LNCaP clone FGC (cell line): Measurements from ENCODE around the gene FRK.
"Not testable (repeated sequence)": the region's sequence is repeated elsewhere in the genome, so short reads cannot be mapped to it uniquely, and the experiment has no call there.

Source experiments
- DNase-seq: peaks from one replicate; pipeline ENCODE4 v3.0.0-alpha.2; 2011; ENCODE audit warnings: low read depth
- H3K4me3 ChIP-seq: 2 replicates; pipeline ENCODE4 v1.5.1; 2011; ENCODE audit warnings: mild to moderate bottlenecking, low read depth, low read length, control low read depth
- TF ChIP-seq, protein P1 (sequence below): IDR thresholded peaks from 2 replicates; pipeline ENCODE4 v1.5.1; 2012; ENCODE audit warnings: mild to moderate bottlenecking; ENCODE audit not compliant: control insufficient read depth, insufficient read depth; ENCODE audit errors: extremely low read depth

Gene FRK

DNA sequence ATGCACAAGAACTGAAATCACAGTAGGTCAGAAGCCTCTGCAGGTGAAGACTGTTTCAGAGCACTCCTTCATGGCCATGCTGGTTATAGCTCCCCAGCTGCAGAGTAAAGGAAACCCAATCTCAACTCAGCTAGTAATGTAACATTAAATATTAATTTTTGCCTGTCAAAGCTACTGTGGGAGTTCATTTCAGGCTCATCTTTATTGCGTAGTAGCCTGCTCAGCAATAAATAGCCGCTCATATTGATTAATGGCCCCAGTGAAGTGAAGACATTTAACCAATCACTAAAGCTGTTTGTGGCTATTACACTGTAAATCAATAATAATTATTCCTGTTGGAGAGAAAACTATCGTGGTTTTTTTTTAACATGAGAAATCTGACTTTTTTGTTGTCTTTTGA lies 101.7 kb downstream of the FRK start:
- no peak overlapping the region for H3K4me3 ChIP-seq
- no peak for DNase-seq
- TF ChIP-seq, protein P1, sequence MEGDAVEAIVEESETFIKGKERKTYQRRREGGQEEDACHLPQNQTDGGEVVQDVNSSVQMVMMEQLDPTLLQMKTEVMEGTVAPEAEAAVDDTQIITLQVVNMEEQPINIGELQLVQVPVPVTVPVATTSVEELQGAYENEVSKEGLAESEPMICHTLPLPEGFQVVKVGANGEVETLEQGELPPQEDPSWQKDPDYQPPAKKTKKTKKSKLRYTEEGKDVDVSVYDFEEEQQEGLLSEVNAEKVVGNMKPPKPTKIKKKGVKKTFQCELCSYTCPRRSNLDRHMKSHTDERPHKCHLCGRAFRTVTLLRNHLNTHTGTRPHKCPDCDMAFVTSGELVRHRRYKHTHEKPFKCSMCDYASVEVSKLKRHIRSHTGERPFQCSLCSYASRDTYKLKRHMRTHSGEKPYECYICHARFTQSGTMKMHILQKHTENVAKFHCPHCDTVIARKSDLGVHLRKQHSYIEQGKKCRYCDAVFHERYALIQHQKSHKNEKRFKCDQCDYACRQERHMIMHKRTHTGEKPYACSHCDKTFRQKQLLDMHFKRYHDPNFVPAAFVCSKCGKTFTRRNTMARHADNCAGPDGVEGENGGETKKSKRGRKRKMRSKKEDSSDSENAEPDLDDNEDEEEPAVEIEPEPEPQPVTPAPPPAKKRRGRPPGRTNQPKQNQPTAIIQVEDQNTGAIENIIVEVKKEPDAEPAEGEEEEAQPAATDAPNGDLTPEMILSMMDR: no peak

GRCh38 chr6:115954740-115955139 lies 106.0 kb downstream of the FRK start:
- no peak overlapping the region for H3K4me3 ChIP-seq
- TF ChIP-seq, protein P1: no peak
- DNase-seq: no peak

DNA sequence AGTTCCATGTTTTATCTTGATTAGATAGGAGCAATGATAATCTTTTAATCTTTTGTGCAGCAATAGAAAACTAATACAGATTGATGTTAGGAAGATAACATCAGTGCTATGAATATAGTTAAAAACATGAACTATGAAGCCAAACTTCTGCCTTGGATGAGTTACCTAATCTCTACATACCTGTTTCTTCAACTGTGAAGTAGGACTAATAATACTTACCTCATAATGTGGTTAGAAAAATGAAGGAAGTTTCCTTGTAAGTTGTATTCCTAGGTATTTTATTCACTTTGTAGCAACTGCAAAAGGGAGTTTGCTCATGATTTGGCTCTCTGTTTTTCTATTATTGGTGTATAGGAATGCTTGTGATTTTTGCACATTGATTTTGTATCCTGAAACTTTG lies 111.9 kb downstream of the FRK start:
- TF ChIP-seq, protein P1: no peak
- no peak overlapping the region for H3K4me3 ChIP-seq
- DNase-seq: no peak

- TF ChIP-seq, protein P1: no peak
- no peak for DNase-seq
- H3K4me3 ChIP-seq: no peak overlapping the region
These were observed 112.6 kb downstream of the FRK start for GRCh38 chr6:115947966-115948541.

DNA sequence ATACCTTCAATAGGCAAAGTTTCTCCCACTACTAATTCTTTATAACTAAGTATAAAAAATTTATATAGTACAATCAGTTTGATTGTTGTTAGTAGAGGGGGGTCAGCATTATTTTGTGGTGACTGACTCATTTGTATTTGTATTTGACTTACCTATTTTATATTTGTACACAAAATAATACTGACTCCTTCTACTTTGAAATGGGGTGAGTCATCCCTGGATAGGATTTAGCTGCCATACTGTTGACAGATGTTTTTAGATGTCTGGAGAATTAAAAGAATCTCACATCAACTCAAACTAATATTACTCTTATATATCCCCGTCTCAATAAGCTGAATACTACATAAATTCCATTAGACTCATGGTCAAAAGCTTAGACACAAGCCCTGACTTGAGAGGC lies 114.9 kb downstream of the FRK start:
- TF ChIP-seq, protein P1: no peak
- H3K4me3 ChIP-seq: no peak overlapping the region
- DNase-seq: no peak

GRCh38 chr6:115945306-115945705 lies 115.4 kb downstream of the FRK start:
- TF ChIP-seq, protein P1: no peak
- DNase-seq: no peak
- H3K4me3 ChIP-seq: no peak overlapping the region

DNA sequence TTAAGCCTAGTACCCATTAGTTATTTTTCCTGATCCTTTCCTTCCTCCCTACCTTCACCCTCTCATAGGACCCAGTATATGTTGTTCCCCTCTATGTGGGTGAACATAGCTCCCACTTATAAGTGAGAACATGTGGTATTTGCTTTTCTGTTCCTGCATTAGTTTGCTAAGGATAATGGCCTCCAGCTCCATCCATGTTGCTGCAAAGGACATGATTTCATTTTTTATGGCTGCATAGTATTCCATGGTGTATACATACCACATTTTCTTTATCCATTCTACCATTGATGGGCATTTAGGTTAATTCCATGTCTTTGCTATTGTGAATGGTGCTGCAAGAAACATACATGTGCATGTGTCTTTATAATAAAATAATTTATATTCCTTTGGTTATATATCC lies 115.9 kb downstream of the FRK start:
- DNase-seq: not testable (repeated sequence)

GRCh38 chr6:115937502-115937901 lies 123.2 kb downstream of the FRK start:
- not testable (repeated sequence) for DNase-seq, H3K4me3 ChIP-seq

More for the DNA sequence above, 115.9 kb downstream of the FRK start:
- not testable (repeated sequence) for H3K4me3 ChIP-seq
